ENCODE results near the gene RBP3. TPM values are rescaled to one million over a fixed set of nuclear protein-coding genes. Genes with fewer than 3 reads are reported as not detected.

RBP3 gene
- polyA plus RNA-seq, 1 donor from 2014 or later: not detected

GRCh38 chr10:47359101-47359500 lies 10.9 kb downstream of the RBP3 start:
- Histone ChIP-seq H3F3A (ENCODE audit: insufficient read depth, low read length, poor library complexity, severe bottlenecking) (no peaks in the 10 kb centered on the region), H3K79me2 (replicated peaks; ENCODE audit: insufficient read depth, low read length) (no peaks in the 10 kb centered on the region), H3K9me3 (ENCODE audit: low read length) (no peaks in the 10 kb centered on the region), H3K27ac (ENCODE audit: low read length) (no peak overlapping the region), H3K4me2 (ENCODE audit: low read length) (no peak overlapping the region), H4K20me1 (ENCODE audit: insufficient read depth) (no peaks in the 10 kb centered on the region), H3K4me3 (ENCODE audit: low read length) (no peak overlapping the region), H3K27me3 (ENCODE audit: insufficient read depth, low read depth, low read length) (no peaks in the 10 kb centered on the region), H3K9ac (ENCODE audit: low read length) (no peak overlapping the region), H3K36me3 (ENCODE audit: insufficient read depth, low read length) (no peaks in the 10 kb centered on the region), H2AFZ (ENCODE audit: low read depth, low read length) (no peak overlapping the region), H3K9me2 (ENCODE audit: insufficient read depth, low read length) (no peaks in the 10 kb centered on the region)
- TF ChIP-seq REST (IDR thresholded peaks at IDR 0.05; ENCODE audit: borderline replicate concordance) (no peak), EZH2 (IDR thresholded peaks at IDR 0.05; ENCODE audit: borderline replicate concordance, insufficient read depth, low read length, poor library complexity, severe bottlenecking) (no peak), POLR2AphosphoS5 (IDR thresholded peaks at IDR 0.05) (no peak), MXI1 (conservative IDR thresholded peaks at IDR 0.05; ENCODE audit: poor library complexity, severe bottlenecking) (no peak), TAF1 (IDR thresholded peaks at IDR 0.05; ENCODE audit: low read depth) (no peak), EP300 (conservative IDR thresholded peaks at IDR 0.05; ENCODE audit: poor library complexity, severe bottlenecking) (no peak), CTCF (IDR thresholded peaks at IDR 0.05; ENCODE audit: poor library complexity, severe bottlenecking) (no peak), RAD21 (conservative IDR thresholded peaks at IDR 0.05) (no peak), SMC3 (conservative IDR thresholded peaks at IDR 0.05; ENCODE audit: poor library complexity) (no peak)

DNA sequence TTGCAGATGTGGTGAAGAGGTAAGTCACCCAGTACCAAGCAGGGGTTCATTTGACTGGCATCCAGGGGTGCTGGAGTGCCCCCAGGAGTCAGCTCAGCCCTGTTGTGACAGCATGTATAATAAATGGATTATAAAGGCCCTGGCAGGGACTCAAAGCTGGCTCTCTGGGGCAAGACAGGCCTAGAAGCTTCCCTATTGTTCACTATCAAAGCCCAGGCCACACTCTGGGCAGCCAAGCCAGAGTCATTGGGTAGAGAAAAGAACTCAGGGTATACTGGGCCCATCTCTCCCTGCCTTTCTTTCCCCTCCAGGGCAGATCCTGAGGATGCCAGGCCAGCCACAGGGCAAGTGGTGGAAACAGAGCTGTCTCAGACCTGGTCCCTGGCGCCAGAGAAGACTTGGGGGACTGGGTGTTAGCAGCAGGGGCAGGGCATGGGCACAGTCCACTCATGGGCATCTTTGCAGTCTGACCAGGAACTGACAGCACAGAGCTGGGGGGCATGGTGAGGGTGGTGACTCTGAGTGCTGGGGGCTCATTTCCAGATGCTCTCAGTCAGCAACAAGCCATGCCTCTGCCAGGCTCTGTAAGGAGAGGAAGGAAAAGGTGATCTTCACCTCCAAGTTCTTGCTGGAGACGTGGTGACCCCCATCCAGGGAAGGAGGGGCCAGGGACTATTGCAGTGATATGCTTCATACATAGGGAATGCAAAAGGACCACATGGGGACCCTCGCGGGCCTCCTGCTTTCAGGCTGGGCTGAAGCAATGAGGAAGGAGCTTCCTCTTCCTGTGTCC lies 11.7 kb downstream of the RBP3 start:
- H3K79me2 ChIP-seq (replicated peaks; ENCODE audit: insufficient read depth, low read length): no peaks in the 10 kb centered on the region
- H3K4me2 ChIP-seq (ENCODE audit: low read length): no peak overlapping the region
- no peaks in the 10 kb centered on the region for H3K27me3 ChIP-seq (ENCODE audit: insufficient read depth, low read depth, low read length)
- H3K9me2 ChIP-seq (ENCODE audit: insufficient read depth, low read length): no peaks in the 10 kb centered on the region
- no peak overlapping the region for H3K27ac ChIP-seq (ENCODE audit: low read length)
- no peak for TF ChIP-seq RAD21 (conservative IDR thresholded peaks at IDR 0.05)
- no peak for TF ChIP-seq POLR2AphosphoS5 (IDR thresholded peaks at IDR 0.05)
- no peak for TF ChIP-seq CTCF (IDR thresholded peaks at IDR 0.05; ENCODE audit: poor library complexity, severe bottlenecking)
- no peak for TF ChIP-seq EZH2 (IDR thresholded peaks at IDR 0.05; ENCODE audit: borderline replicate concordance, insufficient read depth, low read length, poor library complexity, severe bottlenecking)
- no peak for TF ChIP-seq REST (IDR thresholded peaks at IDR 0.05; ENCODE audit: borderline replicate concordance)
- no peak for TF ChIP-seq TAF1 (IDR thresholded peaks at IDR 0.05; ENCODE audit: low read depth)
- no peak for TF ChIP-seq MXI1 (conservative IDR thresholded peaks at IDR 0.05; ENCODE audit: poor library complexity, severe bottlenecking)
- TF ChIP-seq EP300 (conservative IDR thresholded peaks at IDR 0.05; ENCODE audit: poor library complexity, severe bottlenecking): no peak
- no peak for TF ChIP-seq SMC3 (conservative IDR thresholded peaks at IDR 0.05; ENCODE audit: poor library complexity)
- no peak overlapping the region for H2AFZ ChIP-seq (ENCODE audit: low read depth, low read length)
- H3K36me3 ChIP-seq (ENCODE audit: insufficient read depth, low read length): no peaks in the 10 kb centered on the region
- H4K20me1 ChIP-seq (ENCODE audit: insufficient read depth): no peaks in the 10 kb centered on the region
- no peak overlapping the region for H3K9ac ChIP-seq (ENCODE audit: low read length)
- H3K9me3 ChIP-seq (ENCODE audit: low read length): no peaks in the 10 kb centered on the region
- H3K4me3 ChIP-seq (ENCODE audit: low read length): no peak overlapping the region
- H3F3A ChIP-seq (ENCODE audit: insufficient read depth, low read length, poor library complexity, severe bottlenecking): no peaks in the 10 kb centered on the region

Data from neural cell (in vitro differentiated cells).